Daoy (cell line): ENCODE measurements around the gene CCL4L2. TPM values are rescaled to one million over a fixed set of nuclear protein-coding genes. Genes with fewer than 3 reads are reported as not detected.
"Not testable (repeated sequence)": the region's sequence is repeated elsewhere in the genome, so short reads cannot be mapped to it uniquely, and the experiment has no call there.

ENCODE experiments used
- DNase-seq: peaks from one replicate; pipeline ENCODE4 v3.0.0-alpha.2; 2015; ENCODE audit warnings: low read depth
- total RNA-seq: library from RNA; depleted of rRNA; stranded (reverse); fragments of >200 nt; shearing (Covaris generic); gene quantifications from 2 replicates; pipeline ENCODE4 v1.2.3, GENCODE V29; 2014; rRNA removed

The CCL4L2 gene
- total RNA-seq, 1 experiment from 2014 or later: 0.63 TPM

DNA sequence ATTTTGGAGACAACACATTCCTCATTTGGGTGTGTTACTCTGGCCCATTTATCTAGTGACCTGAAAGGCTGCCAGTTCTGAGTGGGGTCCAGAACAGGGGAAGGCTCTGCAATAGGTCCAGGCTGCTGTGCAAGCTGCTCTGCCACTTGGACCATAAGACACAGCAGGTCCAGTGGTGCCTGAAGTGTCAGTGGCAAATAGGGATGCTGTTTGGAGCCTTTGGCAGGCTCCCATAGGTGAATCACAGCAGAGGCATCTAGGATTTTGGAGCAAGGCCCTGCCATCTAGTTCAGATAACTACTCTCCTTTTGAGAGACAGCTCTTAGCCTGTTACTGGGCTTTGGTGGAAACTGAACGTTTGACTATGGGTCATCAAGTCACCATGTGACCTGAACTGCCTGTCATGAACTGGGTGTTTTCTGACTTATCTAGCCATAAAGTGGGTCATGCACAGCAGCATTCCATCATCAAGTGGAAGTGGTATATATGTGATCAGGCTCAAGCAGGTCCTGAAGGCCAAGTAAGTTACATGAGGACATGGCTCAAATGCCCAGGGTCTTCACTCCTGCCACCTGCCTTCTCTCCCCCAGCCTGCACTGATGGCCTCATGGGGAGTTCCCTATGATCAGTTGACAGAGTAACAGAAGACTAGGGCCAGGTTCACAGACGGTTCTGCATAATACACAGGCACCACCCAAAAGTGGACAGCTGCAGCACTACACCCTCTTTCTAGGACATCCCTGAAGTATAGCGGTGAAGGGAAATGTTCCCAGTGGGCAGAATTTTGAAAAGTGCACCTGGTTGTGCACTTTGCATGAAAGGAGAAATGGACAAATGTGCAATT is 10.1 kb downstream of the CCL4L2 start:
- not testable (repeated sequence) for DNase-seq

DNA sequence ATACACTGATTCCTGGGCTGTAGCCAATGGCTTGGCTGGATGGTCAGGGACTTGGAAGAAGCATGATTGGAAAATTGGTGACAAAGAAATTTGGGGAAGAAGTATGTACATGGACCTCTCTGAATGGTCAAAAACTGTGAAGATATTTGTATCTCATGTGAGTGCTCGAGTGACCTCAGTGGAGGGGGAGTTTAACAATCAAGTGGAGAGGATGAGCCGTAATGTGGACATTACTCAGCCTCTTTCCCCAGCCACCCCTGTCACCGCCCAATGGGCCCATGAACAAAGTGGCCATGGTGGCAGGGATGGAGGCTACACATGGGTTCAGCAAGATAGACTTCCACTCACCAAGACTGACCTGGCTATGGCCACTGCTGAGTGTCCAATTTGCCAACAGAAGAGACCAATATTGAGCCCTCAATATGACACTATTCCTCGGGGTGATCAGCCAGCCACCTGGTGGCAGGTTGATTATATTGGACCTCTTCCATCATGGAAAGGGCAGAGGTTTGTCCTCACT is 10.8 kb downstream of the CCL4L2 start:
- not testable (repeated sequence) for DNase-seq

- DNase-seq: not testable (repeated sequence)
Observed at GRCh38 chr17:36222967-36223366, 12.1 kb downstream of the CCL4L2 start.

DNA sequence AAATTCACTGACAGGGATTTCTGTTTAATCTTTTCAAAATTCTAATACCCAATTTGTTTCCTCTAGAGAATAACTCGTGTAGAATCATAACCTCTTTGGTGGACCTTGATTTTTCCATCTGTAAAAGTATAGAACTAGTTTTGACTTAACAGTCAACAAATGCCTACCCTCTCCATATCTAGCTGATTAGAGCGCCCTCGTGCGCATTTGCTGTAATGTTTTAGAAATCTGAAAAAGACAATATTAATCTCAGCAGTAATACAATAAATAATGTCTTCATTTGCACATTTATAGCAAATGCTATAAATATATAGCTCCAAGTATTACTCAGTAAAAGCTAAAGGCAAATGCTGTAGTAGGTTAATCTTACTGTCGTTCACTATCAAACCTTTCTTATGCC is 18.8 kb downstream of the CCL4L2 start:
- DNase-seq: not testable (repeated sequence)

- not testable (repeated sequence) for DNase-seq
Observed at GRCh38 chr17:36242046-36242445, 31.2 kb downstream of the CCL4L2 start.

Other genes with a start within 250 kb of the CCL4L2 start
- gene CCL16, start 229.6 kb upstream of the CCL4L2 start, total RNA-seq: not detected in 2 replicates
- not detected in 2 replicates for gene CCL14, start 224.3 kb upstream of the CCL4L2 start, total RNA-seq
- not detected in 2 replicates for gene CCL15, start 209.5 kb upstream of the CCL4L2 start, total RNA-seq
- gene CCL23, start 193.1 kb upstream of the CCL4L2 start, total RNA-seq: not detected in 2 replicates
- not detected in 2 replicates for gene CCL18, start 146.8 kb upstream of the CCL4L2 start, total RNA-seq
- gene CCL3, start 120.9 kb upstream of the CCL4L2 start, total RNA-seq: 0.46 TPM in 1 of 2 replicates, not detected in the other
- not detected in 2 replicates for gene CCL4, start 107.2 kb upstream of the CCL4L2 start, total RNA-seq
- gene TBC1D3B, start 34.4 kb upstream of the CCL4L2 start, total RNA-seq: not detected in 2 replicates
- gene CCL3L1, start 14.3 kb upstream of the CCL4L2 start, total RNA-seq: 1.7 TPM in 1 of 2 replicates, not detected in the other
- not detected in 2 replicates for gene TBC1D3I, start 53.5 kb downstream of the CCL4L2 start, total RNA-seq
- gene TBC1D3G, start 112.8 kb downstream of the CCL4L2 start, total RNA-seq: not detected in 2 replicates
- not detected in 2 replicates for gene TBC1D3H, start 177.4 kb downstream of the CCL4L2 start, total RNA-seq